Nucleus accumbens (tissue), 56 donors: Measurements from ENCODE around the gene SCAI.
"Not testable (repeated sequence)": the region's sequence is repeated elsewhere in the genome, so short reads cannot be mapped to it uniquely, and the experiment has no call there.

Experiments used
- DNase-seq, 56 donors: peaks; one replicate each; lab custom pipeline; 2025; lab: John Stamatoyannopoulos, UW

SCAI gene

DNA sequence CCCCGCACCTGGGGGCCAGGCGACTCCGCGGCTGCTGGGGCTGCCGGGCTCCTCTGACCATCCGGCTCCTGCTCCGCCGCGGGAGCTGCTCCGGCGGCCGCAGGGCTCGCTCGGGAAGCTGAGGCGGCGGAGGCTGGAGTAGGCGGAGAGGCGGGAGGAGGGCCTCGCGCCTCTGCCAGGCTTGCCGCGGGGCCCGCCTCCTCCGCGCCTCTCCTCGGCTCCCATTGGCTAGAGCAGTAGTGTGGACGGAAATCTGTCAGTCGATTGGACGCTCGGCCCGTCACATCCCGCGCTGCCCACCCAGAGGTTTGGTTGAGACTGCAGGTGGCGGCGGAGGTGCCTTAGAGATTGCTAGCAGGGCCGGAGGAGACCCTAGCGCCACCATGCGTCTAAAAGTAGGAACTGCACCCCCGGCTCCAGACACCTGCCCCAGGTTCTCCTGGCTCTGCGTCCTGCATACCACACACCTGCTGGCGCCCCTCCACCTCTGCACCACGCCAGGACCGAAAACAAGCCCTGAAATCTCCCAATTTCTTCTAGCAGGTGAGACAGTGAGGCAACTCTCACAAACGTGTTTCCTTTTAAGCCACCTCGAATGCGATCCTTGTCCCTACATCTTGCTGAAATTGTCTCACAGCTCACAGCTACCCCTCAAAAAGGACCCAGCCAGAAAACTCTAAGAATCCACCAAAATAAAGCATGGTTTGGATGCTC is at the start of gene SCAI:
Gene SCAI (minus strand): TSS at position 152 of the 714 bp plus-strand sequence. CDS start 91 bp downstream, at position 61.
- peak; percentile 68 to 99 (median 97) for DNase-seq

- peak in 4 of 56 donors; percentile 3 to 32 (median 23) for DNase-seq
These were observed 47.1 kb upstream of the SCAI start for GRCh38 chr9:125190361-125190801.

DNA sequence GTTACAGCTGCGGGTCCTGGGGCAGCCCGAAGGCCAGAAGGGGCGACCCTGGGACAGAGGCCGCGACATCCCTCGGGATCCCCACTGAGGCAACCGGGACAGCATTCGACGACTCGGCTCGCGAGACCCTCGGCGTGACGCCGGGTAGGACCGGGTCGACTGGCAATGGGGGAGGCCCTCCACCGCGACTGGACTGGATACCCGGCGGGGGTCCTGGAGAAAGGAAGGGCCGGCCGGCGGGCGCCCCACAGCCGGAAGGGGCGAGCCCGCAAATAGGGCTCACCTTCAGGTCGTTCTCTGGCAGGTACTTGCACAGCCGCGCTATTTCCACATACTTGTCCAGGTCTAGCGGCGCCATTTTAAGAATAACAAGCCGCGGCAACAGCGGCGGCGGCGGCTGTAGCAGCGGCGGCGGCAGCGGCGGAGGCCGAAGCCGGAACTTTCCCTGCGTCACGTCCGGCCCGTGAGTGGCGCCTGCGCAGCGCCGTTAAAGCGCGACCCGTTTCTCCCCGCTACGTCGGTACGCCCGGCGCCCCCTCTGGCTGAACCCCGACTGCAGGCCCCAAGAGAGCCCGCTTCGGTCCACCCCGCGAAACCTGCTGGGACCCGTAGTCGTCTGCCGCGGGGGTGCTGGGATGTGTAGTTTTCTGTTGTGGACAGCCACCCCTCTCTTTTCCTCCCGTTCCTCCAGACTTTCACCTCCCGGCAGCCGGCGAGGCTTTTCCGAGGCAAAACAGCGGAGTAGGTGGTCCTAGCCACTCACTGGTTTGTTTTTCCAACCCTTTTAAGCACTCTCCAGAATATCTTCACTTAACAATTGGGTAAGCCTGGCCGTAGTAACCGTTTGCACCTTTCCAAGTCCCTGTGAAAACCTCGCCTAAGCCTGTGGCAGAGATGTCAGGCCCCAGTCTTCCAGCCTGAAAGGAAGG is 46.3 kb upstream of the SCAI start, which contains the start of gene PPP6C:
Gene PPP6C (minus strand): TSS at position 443 of the 929 bp plus-strand sequence. CDS start 85 bp downstream, at position 358.
- peak; percentile 47 to 98 (median 96) for DNase-seq

DNA sequence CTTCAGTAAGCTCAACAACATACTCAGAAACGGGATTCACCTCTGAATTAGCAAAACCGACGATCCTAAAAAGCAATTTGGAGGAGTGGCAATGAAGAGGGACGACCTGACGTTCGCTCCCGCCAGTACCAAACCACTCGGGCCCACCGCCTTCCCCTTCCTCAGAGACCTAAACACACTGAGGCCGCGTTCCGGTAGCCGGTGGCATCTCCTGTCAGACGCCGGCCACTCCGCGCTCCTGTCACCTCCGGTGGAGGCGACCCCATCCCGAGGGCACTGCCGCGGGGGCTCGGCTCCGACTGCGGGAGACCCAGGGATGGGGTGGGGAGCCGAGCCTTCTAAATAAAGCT is 45.7 kb upstream of the SCAI start:
- peak in 13 of 56 donors; percentile 5 to 46 (median 28) for DNase-seq

GRCh38 chr9:125183561-125183960 is 40.2 kb upstream of the SCAI start:
- no peak for DNase-seq

GRCh38 chr9:125183054-125183453 is 39.7 kb upstream of the SCAI start:
- DNase-seq, result no peak

DNA sequence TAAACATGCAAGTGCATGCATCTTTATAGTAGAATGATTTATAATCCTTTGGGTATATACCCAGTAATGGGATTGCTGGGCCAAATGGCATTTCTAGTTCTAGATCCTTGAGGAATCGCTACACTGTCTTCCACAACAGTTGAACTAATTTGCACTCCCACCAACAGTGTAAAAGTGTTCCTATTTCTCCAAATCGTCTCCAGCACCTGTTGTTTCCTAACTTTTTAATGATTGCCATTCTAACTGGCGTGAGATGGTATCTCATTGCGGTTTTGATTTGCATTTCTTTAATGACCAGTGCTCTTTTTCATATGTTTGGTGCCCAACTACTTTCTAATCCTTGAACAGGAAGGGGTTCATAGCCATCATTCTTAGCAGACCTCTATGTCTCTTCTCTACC is 38.4 kb upstream of the SCAI start:
- not testable (repeated sequence) for DNase-seq

DNA sequence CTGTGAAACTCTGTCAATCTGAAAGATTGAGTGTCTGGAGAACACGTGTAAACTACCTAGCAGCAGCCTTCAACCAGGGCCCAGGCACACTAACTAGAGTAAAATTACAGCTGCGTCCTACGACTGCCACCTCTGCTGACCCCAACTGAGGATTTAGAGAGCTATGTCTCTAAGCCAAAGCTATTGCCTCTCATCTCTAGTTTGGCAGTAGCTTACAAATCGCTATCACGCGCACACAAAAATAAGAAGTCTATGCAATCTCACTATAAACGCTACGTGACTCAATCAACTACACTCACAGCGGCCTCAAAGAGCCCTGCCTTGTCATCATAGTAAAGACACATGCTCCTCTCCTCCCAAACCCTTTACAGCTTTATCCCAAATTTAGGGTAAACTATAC is 37.5 kb upstream of the SCAI start:
- no peak for DNase-seq

GRCh38 chr9:125179776-125180175 is 36.4 kb upstream of the SCAI start:
- not testable (repeated sequence) for DNase-seq

DNA sequence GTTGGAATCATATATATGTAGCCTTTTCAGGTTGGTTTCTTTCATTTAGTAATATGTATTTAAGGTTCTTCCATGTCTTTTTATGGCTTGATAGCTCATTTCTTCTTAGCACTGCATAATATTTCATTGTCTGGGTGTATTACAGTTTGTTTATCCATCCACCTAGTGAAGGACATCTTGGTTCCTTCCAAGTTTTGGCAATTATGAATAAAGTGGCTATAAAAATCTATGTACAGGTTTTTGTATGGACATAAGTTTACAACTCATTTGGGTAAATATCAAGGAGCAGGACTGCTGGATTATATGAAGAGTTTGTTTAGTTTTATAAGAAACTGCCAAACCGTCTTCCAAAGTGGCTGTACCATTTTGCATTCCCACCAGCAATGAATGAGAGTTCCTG is 34.6 kb upstream of the SCAI start:
- no peak for DNase-seq

GRCh38 chr9:125176636-125177035 is 33.3 kb upstream of the SCAI start:
- no peak for DNase-seq

- DNase-seq, result no peak
These were observed 28.9 kb upstream of the SCAI start for GRCh38 chr9:125172031-125172755.

DNA sequence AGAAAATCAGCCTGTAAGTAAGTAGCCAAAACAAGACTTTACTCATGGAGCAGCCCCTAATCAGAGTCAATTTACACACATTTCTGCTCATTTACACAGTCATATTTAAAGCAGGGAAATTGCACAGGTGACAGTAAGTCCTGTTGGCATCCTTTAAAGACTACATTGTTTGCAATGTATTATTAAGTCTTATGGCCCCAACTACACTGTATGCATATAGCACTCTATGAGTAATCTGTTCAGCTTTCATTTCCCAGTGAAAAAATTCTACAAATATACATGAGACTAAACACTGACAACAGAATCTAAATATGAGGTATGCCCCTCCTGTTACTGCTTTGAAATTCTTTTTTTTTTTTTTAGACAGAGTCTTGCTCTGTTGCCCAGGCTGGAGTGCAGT is 26.6 kb upstream of the SCAI start:
- no peak for DNase-seq

DNA sequence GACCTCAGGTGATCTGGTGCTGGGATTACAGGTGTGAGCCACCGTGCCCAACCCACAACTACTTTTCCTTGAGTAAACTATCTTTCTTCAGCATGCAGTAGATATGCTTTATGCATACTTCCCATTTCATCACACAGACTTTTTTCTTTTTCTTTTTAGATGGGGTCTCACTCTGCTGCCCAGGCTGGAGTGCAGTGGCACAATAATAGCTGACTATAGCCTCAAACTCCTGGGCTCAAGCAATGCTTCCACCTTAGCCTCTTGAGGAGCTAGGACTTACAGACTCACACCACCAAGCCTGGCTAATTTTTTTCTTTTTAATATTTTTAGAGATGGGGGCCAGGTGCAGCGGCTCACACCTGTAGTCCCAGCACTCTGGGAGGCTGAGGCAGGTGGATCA is 23.4 kb upstream of the SCAI start:
- DNase-seq, result no peak

GRCh38 chr9:125162891-125163290 is 19.6 kb upstream of the SCAI start:
- DNase-seq, result not testable (repeated sequence)

DNA sequence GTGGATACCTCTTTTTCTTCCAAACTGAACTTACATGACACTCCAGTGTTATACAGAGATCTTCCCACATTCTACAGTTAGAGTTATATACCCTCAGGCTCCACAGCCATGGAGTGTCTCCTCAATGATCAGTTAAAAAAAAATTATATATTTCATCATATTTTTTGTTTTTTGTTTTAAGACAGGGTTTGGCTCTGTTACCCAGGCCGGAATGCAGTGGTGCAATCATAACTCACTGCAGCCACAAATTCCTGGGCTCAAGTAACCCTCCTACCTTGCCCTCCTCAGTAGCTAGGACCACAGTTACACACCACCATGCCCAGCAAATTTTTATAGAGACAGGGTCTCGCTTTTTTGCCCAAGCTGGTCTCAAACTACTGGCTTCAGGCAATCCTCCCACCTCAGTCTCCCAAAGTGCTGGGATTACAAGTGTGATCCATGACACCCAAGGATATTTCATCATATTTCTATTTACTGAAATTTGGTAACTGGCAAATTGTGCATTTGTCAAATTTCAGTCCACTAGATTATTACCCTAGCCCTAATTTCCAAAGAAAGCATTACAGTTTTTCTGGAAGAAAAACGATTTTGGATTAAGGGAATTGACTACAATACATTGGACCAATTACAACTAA is 18.1 kb upstream of the SCAI start:
- no peak for DNase-seq

DNA sequence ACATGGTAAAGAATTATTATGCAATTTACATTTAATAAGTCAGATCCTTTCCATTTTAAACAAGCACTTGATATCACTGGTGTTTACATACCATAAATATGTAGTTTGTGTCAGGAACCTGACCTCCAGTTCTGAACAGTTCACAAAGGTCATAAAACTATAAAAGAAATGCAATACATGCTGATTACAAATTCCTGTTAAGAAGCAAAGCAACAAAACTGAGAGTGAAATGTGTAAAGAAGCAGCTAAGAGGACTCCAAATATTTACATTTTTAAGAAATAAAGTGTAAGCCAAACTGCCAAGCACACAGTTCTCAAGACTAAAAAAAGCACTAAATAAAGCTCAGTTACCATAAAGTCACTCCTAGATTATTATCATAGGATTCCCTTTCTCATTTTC is 17.4 kb upstream of the SCAI start:
- no peak for DNase-seq

DNA sequence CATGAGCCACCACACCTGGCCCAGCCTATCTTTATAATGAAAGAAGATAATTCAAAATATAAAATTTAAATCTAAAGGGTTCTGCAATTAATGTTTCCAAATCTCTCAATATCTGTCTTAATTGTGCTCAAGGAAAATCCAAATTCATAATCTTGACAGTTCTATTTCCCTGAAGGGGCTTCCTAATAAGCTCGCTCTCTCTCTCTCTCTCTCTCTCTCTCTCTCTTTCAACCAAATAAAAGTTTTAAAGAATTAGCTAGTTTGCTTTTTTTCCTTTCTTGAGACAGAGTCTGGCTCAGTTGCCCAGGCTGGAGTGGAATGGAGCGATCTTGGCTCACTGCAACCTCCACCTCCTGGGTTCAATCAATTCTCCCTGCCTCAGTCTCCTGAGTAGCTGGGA is 13.2 kb upstream of the SCAI start:
- DNase-seq, result no peak

- no peak for DNase-seq
These were observed 10.5 kb upstream of the SCAI start for GRCh38 chr9:125153712-125154367.

DNA sequence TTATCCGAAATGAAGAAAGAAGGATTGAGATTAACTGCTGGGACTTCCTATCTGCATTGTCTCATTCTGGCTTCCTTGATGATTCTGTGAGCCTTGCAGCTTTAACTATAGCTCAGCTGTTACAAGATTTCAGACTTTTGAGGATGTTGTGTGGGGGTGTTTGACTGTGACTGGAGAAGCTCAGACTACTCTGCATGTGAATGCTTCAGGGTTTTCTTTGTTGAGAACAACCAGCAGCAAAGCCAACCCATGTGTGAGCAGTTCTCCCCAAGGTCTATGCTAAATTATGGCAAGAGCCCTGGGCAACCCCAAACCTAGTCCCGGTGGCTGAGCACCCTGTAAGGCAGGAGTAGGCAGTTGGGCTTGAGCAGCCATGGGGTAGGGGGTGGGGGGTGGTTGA is 8.4 kb upstream of the SCAI start:
- DNase-seq, result peak in 9 of 56 donors; percentile 1 to 32 (median 10)
